Esophagus muscularis mucosa (tissue), 4 donors: ENCODE results near the gene DDX47.

Experiments used
- CTCF ChIP-seq, 3 experiments: fragments of 200-600 bp in 2 of 3; fragments of 450-650 bp in 1 of 3; sonication (generic) in 2 of 3; IDR thresholded peaks; one replicate each; pipeline ENCODE4 v1.5.1; 2017 to 2019; ENCODE audit warnings: antibody characterized with exemption in 3 of 3, mild to moderate bottlenecking in 2 of 3, moderate library complexity in 1 of 3
- EP300 ChIP-seq: sonication (generic); formaldehyde crosslinking; IDR thresholded peaks from one replicate; pipeline ENCODE4 v1.6.1; 2017; ENCODE audit warnings: antibody characterized with exemption
- POLR2A ChIP-seq: fragments of 450-650 bp; IDR thresholded peaks from one replicate; pipeline ENCODE4 v1.6.1; 2017; ENCODE audit warnings: antibody characterized with exemption, moderate library complexity, mild to moderate bottlenecking, low read depth
- POLR2AphosphoS5 ChIP-seq, 2 donors: sonication (generic); formaldehyde crosslinking; IDR thresholded peaks; one replicate each; pipeline ENCODE4 v1.6.1; 2017; ENCODE audit warnings: antibody characterized with exemption in 2 of 2

- TF ChIP-seq POLR2AphosphoS5 (IDR thresholded peaks at IDR 0.05) (no peak), EP300 (no peak), POLR2A (no peak), CTCF (IDR thresholded peaks at IDR 0.05) (no peak)
Observed at GRCh38 chr12:12872139-12872933, 59.2 kb downstream of the DDX47 start.
